HCT116 (cell line): ENCODE results near the gene PPP1R12C.

Experiments used
- CTCF ChIP-seq, 3 experiments: fragments of 200-600 bp in 1 of 3; sonication (generic) in 1 of 3; IDR thresholded peaks in 2 of 3; conservative IDR thresholded peaks in 1 of 3; 2 replicates each; pipeline ENCODE4 v1.5.1; 2012 to 2017; ENCODE audit warnings: low read depth in 2 of 3, low read length in 2 of 3, antibody characterized with exemption in 1 of 3, borderline replicate concordance in 1 of 3, control low read depth in 1 of 3, mild to moderate bottlenecking in 1 of 3, mixed read lengths in 1 of 3, mixed run types in 1 of 3, moderate library complexity in 1 of 3; ENCODE audit not compliant: insufficient read depth in 1 of 3
- EZH2phosphoT487 ChIP-seq: fragments of 200-600 bp; IDR thresholded peaks from 2 replicates; pipeline ENCODE4 v1.6.1; 2018; ENCODE audit warnings: antibody characterized with exemption, borderline replicate concordance
- MAX ChIP-seq: IDR thresholded peaks from 2 replicates; pipeline ENCODE4 v1.6.1; 2012
- REST ChIP-seq: IDR thresholded peaks from 2 replicates; pipeline ENCODE4 v1.6.1; 2012; ENCODE audit warnings: low read depth
- YY1 ChIP-seq: IDR thresholded peaks from 2 replicates; pipeline ENCODE4 v1.6.1; 2011; ENCODE audit warnings: low read length, low read depth, moderate library complexity, mild to moderate bottlenecking; ENCODE audit not compliant: insufficient replicate concordance; ENCODE audit errors: extremely low read depth

- TF ChIP-seq REST, result no peak
- TF ChIP-seq CTCF (IDR thresholded peaks at IDR 0.05 in 2 of 3, conservative IDR thresholded peaks at IDR 0.05 in 1 of 3; ENCODE audit: borderline replicate concordance in 1 of 3, insufficient read depth in 1 of 3, low read depth in 2 of 3, low read length in 2 of 3), result 0 out of 6 replicates have a peak, but pooled peaks of 2 of the 3 experiments have one; percentile 17 to 22
- TF ChIP-seq MAX, result no peak
- TF ChIP-seq YY1, result no peak
- TF ChIP-seq EZH2phosphoT487, result no peak
These were observed 4.5 kb downstream of the PPP1R12C start for GRCh38 chr19:55112777-55113569.
